GM18867 (cell line): ENCODE measurements around the gene OLFM2.
"Not testable (repeated sequence)": the region's sequence is repeated elsewhere in the genome, so short reads cannot be mapped to it uniquely, and the experiment has no call there.

Experiments used
- ATAC-seq: cut with Tn5 transposase; IDR thresholded peaks from one replicate; pipeline ENCODE4 v1.9.1; 2021; ENCODE audit warnings: mild to moderate bottlenecking, moderate library complexity; ENCODE audit not compliant: unreplicated experiment

Gene OLFM2

DNA sequence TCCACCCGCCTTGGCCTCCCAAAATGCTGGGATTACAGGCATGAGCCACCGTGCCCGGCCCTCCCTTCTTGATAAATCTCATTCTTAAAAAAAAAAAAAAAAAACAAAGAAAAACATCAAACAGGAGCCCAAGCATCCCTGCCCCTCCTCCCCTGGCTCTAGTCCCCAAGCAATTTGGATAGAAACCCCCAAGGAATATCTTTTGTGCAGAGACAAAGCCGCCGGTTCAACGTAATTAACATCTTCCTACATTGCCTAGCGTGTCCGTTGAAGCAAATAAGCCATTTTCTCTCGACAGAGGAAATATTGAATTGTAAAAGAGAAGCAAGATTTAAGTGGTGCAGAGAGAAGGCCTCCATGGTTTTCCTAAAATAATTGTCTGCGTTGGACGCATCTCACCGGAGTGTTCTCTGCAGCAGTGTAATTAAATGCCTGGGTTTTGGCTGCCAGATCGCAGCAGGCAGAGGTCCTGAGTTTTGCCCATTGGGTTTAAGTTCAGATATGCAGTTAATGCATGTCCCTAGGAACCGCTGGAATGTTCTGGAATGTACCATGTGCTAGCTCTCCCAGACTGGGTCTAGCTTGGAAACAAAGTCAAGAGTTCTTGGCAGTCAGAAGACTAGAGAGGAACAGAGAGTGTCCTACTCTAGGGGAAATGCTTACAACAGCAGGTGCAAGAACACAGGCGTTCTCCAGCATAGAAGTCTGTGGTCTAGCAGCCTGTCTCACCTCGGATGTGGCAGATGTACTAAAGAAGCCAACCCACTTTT, 70.4 kb downstream of the OLFM2 start:
- peak; percentile 41 for ATAC-seq

DNA sequence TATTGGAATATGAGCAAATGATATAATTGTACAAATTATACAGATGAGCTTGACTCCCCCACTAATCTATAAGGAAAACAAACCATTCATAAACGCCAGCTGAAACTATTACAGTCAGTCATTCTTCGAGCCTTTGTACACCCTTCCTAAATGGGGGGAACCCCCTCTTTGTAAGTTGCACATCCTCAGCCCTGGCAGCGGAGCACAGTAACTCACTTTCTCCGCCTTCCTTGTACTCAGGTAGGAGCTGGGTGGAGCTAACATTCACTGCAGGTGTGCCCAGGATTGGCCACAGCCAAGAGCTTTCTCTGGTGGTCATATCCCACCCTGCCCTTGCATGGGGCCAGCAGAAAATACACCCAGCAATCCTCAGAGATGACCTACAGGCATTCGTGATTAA, 72.6 kb downstream of the OLFM2 start:
- no peak for ATAC-seq

DNA sequence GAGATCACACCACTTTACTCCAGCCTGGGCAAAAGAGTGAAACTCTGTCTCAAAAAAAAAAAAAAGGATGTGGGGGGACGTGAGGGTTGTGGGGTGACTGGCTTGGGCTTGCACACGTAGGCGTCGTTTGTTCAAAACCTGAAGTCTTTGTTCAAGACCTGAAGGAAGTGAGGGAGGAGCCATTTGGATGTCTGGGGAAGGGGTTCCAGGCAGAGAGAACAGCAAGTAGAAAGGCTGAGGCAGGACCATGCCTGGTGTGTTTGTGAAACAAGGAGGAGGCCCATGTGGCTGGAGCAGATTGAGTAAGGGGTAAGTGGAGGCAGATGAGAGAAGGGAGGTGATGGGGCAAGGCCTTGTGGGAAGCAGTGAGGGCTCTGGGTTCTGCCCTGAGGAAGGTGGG, 73.4 kb downstream of the OLFM2 start:
- no peak for ATAC-seq

DNA sequence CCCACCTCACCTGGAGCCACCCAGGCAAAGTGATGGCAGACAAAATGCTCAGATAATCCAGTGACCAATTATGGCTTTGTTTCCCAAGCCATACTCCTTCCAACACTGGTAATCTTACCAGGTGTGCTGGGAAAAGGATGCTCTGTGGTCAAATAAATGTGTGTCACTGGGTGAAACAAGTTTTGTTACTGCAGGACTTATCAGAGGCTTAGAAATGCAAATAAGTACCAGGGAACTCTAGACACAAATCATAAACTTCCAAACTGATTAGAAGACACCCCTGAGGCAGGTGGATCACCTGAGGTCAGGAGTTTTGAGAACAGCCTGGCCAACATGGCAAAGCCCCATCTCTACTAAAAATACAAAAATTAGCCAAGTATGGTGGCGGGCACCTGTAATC, 74.8 kb downstream of the OLFM2 start:
- no peak for ATAC-seq

DNA sequence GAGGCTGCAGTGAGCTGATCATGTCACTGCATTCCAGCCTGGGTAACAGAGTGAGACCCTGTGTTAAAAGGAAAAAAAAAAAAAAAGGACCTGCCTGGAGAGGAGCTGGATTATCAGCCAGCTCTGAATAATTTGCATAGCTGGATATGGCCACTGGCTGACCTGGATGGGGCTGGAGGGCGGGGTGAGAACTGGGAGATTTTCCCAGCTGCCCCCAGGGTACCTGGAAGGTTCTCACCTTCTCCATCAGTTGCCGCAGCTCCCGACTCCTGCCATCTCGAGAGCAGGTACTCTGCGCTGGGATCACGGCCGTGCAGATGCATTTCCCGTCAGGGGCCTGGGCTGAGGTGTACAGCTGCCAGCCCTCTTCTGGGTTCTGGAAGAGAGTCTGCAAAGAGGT, 75.9 kb downstream of the OLFM2 start:
- ATAC-seq, result no peak

DNA sequence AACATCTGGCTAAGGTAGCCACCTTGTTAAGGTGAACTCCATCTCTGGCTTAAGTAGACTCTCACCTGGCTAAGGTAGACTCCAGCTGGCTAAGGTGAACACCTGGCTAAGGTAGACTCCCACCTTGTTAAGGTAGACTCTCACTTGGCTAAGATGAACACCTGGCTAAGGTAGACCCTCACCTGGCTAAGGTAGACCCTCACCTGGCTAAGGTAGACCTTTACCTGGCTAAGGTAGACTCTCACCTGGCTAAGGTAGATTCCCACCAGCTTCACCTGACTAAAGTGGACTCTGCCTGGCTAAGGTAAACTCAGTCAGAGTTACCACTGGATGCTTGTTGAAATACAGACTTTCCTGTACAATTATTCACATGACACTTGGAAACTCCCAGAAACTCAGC, 77.5 kb downstream of the OLFM2 start:
- no peak for ATAC-seq

DNA sequence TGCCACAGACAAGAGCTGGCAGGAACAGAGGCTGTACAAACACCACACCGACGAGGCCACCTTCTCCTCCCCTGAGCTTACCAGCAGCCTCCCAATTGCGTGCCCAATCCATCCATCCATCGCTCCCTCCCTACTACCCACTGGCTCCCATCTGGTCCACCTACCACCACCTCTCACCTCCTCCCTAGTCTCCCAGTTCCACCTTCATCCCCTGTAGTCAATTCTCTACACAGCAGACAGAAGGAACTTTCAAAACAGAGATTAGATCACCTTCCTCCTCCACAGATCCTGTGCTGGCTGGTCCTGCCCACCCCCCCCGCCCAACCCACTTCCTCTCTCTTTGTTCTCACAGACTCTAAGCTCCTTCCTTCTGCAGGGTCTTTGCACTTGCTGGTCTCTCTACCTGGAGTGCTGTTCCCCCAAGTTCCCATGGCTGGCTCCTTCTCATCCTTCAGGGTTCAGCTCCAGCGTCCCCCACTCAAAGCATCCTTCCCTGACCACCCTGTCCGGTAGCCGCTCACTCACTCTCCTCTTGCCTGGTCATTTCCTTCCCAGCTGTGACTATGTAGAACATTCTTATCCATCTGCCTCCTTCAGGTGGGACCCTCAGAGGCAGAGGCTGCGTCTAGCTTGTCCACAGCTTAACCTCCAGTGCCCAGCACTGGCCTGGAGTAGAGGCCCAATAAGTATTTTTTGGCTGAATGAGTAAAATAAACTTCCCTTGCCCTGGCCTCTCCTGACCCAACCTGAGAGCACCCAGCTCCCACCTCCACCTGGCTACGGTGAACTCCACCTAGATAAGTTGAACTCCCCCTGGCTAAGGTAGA, 78.2 kb downstream of the OLFM2 start:
- ATAC-seq, result no peak

DNA sequence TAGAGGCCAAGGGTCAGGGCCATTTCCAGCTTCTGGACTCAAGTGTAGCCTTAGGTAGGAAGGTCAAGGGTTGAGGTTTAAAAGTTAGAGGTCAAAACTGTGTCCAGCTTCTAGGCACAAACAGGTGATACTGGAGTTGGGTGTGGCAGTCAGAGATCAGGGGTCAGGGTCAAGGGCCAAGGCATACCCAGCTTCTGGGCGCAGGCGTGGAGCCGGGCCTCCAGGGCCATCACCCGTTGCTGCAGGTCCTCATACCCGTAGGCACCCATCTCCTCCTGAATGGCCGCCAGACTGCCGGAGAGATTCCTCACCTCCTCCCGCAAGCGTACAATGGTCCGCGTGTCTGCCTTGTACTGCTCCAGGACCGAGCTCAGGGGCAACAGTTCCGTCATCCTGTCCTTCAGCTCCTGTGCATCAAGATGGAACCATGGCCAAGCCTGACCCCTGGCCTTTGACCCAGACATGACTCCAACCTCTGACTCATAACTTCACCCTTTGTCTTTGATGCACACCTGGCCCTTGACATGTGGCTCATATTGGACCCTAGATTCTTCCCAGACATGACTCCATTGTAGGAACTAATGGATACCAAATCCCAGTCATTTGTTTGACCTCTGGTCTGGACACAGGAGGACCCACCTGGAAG, 79.1 kb downstream of the OLFM2 start:
- no peak for ATAC-seq

DNA sequence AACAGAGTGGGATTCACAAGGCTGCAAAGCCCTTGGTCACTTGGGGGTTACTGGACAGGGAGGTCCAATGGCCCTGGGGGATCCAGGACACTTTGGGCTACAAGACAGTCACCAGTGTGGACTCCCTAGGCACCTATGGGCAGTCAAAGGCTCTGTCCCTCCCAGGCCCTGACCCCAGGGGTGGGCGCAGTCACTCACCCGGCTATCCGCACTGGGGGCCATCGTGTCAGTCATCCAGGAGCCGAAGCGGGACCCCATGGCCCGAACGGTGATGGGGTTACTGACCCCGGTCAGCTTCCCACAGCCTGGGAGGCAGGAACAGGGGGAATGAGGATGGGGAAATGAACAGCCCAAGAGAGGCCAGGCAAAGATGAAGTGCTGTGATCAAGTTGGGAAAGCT, 79.7 kb downstream of the OLFM2 start:
- ATAC-seq, result no peak

DNA sequence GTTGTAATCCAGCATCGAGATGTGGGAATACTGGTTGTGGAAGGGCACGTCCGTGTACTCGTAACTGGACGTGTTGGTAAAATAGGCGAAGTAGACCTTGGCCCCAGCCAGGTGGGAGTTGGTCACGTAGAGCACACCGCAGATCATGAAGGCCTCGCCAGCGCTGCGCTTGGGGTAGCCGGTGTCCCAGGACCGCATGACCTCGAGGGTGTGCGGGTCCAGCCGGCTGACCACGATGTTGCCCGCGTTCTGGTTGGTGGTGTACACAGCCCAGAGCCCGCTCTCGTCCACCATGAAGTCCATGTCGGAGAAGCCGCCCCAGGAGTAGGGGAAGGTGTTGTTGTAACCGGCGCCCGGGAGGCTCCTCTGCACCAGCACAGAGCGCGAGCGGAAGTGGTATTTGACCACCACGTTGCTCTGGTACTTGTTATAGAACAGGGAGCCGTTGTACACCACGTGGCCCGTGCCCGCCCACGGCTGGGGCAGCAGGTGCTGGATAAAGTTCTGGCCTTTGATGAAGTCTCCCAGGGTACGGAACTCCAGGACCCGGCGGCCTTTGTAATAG, 82.0 kb downstream of the OLFM2 start:
- no peak for ATAC-seq

DNA sequence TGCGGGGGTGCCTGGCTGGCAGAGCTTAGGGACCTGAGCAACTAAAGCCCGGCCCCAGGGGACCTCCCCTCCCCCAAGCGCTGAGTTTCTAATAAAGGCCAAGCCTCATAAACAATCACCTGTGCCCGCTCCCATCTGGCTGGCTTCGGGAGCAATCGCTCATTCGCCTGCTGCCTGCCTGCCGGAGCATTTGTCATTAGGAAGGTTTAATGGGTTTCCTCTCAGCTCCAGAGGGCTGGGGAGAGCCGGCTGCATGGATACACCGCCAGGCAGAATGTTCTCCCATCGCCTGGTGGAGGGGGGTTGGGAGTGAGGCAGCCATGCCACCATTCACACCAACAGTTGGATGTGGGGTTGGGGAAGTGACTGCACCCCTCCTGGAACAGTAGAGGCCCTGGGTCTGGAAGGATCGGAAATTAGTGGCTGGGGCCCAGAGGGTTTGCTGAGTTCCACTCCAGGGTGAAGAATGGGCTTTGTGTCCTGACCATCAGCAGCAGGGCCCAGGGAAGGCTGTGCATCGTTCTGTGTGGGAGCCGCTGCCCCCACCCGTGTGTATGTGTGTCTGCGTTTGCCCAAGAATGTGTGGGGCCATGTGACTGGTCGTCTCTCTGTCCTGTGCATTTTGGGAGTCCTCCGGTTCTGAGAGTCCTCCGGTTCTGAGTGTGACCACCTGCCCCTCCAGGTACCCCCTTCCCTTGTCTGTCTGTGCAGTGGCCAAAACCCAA, 85.9 kb downstream of the OLFM2 start:
- ATAC-seq, result no peak

DNA sequence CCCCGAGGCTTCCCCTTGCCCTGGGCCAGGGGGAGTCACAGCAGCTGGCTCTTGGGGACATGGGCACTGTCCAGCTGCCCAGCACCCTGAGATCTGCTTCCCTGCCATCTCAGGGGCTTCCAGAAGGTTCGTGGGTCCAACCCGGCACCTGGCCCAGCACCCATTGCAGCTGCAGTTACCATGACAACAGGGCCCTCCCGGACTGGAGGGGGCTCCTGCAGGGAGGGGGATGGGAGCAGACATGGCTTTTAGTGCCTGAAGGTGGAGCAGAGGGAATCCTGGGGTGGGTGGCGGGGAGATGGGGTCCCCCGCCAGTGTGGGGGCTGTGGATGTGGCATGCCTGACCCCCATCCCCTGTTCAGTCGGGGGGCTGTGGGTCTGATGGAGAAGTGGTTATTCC, 86.5 kb downstream of the OLFM2 start:
- ATAC-seq, result no peak

DNA sequence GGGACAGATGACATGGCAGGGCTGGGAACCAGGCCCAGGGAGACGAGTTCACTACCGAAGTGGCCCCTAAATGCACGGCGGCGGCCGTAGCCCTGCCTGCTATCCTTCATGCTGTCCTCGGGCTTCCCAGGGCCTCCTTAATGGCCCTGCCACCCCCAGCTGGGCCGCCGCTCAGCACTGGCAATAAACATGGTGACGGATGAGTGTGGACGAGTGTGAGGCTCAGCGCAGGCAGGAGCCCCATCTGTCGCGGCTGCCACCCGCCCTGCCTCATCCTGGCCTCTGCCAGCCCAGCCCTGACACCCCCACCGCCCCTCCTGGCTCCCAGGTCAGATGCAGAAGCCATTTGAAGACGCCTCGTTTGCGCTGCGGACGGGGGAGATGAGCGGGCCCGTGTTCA, 87.6 kb downstream of the OLFM2 start:
- ATAC-seq, result no peak

DNA sequence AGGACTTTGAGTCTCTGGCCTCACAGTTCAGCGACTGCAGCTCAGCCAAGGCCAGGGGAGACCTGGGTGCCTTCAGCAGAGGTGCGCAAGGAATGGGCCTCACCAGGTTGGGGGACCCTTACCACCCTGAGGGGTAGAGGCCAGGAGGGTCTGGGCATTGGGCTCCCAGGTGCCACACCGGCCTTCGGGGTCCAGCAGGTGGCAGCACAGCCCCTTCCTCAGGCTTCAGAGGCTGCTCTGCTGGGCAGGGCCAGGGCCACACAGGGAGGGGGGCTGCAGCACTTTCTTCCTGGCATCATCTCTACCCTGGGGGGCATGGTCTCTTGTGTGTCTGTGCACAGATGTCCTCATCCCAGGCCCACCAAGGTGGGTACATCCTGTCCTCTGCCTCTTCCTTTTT, 88.3 kb downstream of the OLFM2 start:
- ATAC-seq, result no peak

DNA sequence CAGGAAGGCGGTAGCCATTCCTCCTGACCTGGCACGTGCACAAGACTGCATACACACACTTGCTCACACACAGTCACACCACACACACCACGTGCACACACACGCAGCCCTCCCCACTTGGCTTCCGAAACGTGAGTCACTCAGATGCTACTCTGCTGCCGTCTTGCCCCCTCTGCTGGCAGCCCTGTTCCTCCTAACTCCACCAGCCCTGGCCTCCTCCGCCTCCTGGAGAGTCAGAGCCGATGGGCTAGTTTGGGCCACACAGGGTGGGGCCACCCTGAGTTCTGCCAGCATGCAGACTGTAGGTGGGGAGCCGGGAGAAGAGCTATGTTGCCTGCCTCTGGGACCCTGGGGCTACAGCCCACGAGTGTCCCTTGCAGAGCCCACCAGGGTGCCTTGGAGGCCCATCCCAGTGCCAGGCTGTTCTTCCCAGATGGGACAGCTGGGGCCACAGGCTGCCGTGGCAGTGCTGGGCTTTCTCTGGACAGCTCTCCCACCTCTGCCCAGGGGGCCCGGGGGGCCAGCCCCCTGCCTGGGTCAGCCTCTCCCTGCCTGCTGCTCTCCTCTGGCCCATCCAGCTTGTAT, 89.1 kb downstream of the OLFM2 start:
- no peak for ATAC-seq

DNA sequence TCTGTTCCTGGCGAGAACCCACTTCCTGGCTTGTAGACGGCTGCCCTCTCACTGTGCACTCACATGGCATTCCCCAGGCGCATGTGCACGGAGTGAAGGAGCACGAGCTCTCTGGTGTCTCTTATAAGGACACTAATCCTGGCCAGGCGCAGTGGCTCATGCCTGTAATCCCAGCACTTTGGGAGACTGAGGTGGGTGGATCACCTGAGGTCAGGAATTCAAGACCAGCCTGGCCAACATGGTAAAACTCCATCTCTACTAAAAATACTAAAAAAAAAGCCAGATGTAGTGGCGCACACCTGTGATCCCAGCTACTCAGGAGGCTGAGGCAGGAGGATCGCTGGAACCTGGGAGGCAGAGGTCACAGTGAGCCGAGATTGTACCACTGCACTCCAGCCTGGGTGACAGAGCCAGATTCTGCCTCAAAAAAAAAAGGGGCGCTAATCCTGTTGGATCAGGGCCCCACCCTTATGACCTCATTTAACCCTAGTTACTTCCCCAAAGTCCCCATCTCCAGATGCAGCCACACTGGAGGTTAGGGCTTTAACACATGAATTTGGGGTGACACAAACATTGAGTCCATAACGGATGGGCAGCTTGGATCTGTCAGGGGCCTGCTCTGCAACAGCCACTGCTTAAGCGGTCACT, 92.6 kb downstream of the OLFM2 start:
- ATAC-seq, result not testable (repeated sequence)

DNA sequence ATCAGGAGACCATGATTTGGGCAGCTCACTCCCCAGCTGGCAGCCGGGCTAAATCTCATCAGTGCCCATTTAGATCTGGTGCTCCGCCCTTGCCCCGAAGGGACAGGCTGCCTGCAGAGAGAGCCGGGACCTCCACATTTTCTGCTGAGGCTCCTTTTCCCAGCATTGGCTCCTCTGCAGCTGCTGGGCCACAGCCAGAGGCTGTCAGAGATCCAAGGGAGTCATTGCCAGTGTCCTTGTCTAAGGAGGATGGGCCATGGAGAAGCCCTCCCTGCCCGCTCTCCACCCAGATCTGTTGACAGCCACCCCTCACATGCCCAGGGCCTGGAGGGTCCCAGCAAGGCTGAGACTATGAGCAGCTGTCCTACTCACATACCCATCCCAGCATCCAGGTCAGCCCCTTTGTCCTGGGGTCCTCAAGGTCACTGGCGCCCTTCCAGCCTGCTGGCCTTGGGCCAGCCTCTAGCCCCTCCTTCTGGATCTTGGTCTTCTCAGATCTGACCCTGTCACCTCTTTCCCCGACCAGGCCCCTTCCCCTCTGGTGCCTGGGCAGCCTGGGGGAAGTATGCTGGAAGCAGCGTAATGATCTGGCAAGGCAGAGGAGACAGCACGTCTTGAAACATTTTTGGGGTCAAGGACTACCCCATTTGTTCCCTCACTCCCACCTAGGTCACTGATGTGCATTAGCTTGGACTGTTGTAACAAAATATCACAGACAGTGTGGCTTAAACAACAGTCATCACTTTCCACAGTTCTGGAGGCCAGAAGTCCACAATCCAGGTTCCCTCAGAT, 93.3 kb downstream of the OLFM2 start:
- ATAC-seq, result no peak

DNA sequence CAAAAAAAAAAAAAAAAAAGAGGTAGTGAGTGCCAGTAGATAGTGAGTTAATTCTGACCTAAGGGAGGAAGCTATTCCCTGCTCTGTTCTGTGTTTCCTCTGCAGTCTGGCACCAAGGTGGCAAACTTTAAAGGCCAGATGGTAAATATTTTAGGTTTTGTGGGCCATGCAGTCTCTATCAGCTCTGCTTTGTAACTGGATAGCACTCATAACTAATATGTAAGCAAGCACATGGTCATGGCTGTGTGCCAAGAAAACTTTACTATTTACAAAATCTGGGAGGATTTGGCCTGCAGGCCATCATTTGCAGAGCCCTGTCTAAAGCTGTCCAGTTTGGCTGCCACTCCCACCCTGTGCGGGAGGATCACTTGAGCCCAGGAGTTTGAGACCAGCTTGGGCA, 96.9 kb downstream of the OLFM2 start:
- ATAC-seq, result no peak

DNA sequence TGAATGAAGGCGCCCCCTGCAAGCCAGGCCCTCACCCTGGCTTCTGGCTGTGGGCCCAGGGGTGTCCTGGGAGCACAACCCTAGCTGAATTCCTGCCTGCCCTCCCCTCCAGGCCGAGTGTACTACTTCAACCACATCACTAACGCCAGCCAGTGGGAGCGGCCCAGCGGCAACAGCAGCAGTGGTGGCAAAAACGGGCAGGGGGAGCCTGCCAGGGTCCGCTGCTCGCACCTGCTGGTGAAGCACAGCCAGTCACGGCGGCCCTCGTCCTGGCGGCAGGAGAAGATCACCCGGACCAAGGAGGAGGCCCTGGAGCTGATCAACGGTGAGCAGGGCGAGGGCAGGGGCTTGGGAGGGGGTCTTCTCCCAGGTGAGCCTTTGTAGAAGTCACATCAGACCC, 98.0 kb downstream of the OLFM2 start:
- ATAC-seq, result no peak
